Hematopoietic multipotent progenitor cell treated with erythropoietin and hydrocortisone succinate and interleukin-3 and kit ligand, for 15 days (in vitro differentiated cells): ENCODE results near the gene PTPRO.
A peak's percentile ranks its signal among the peaks of the same experiment; 100 is the strongest.

ENCODE experiments used
- DNase-seq: peaks from one replicate; pipeline ENCODE4 v3.0.0-alpha.2; 2015; ENCODE audit warnings: low spot score

Gene PTPRO

GRCh38 chr12:15446807-15447206 lies 124.5 kb downstream of the PTPRO start:
- DNase-seq, result no peak

- DNase-seq, result no peak
Observed at GRCh38 chr12:15453613-15454012, 131.3 kb downstream of the PTPRO start.

GRCh38 chr12:15458008-15458407 lies 135.7 kb downstream of the PTPRO start:
- no peak for DNase-seq

- no peak for DNase-seq
Observed at GRCh38 chr12:15468911-15469310, 146.6 kb downstream of the PTPRO start.

- no peak for DNase-seq
Observed at GRCh38 chr12:15469356-15469755, 147.0 kb downstream of the PTPRO start.

- DNase-seq, result no peak
Observed at GRCh38 chr12:15472036-15472435, 149.7 kb downstream of the PTPRO start.

GRCh38 chr12:15474766-15475165 lies 152.5 kb downstream of the PTPRO start:
- no peak for DNase-seq

GRCh38 chr12:15477761-15478160 lies 155.5 kb downstream of the PTPRO start:
- no peak for DNase-seq

- no peak for DNase-seq
Observed at GRCh38 chr12:15481846-15482245, 159.5 kb downstream of the PTPRO start.

- DNase-seq, result no peak
Observed at GRCh38 chr12:15485466-15485865, 163.2 kb downstream of the PTPRO start.

GRCh38 chr12:15486859-15487258 lies 164.6 kb downstream of the PTPRO start:
- DNase-seq, result no peak

GRCh38 chr12:15488481-15488880 lies 166.2 kb downstream of the PTPRO start:
- no peak for DNase-seq

- DNase-seq, result no peak
Observed at GRCh38 chr12:15494329-15495046, 172.2 kb downstream of the PTPRO start.

- DNase-seq, result no peak
Observed at GRCh38 chr12:15495746-15496145, 173.4 kb downstream of the PTPRO start.

- DNase-seq, result no peak
Observed at GRCh38 chr12:15496738-15497137, 174.4 kb downstream of the PTPRO start.

GRCh38 chr12:15497671-15498292 lies 175.5 kb downstream of the PTPRO start:
- DNase-seq, result no peak

GRCh38 chr12:15502211-15502610 lies 179.9 kb downstream of the PTPRO start:
- DNase-seq, result no peak

GRCh38 chr12:15505616-15506015 lies 183.3 kb downstream of the PTPRO start:
- no peak for DNase-seq

GRCh38 chr12:15515010-15515409 lies 192.7 kb downstream of the PTPRO start:
- no peak for DNase-seq

- no peak for DNase-seq
Observed at GRCh38 chr12:15520083-15520482, 197.8 kb downstream of the PTPRO start.

- no peak for DNase-seq
Observed at GRCh38 chr12:15520844-15521243, 198.5 kb downstream of the PTPRO start.

- peak; percentile 5 for DNase-seq
Observed at GRCh38 chr12:15522574-15523187, 200.4 kb downstream of the PTPRO start.

- no peak for DNase-seq
Observed at GRCh38 chr12:15525441-15525840, 203.1 kb downstream of the PTPRO start.
